Effector CD8-positive, alpha-beta T cell (primary cell): ENCODE measurements around the gene SDK1.

Source experiments
- DNase-seq: peaks from one replicate; lab custom pipeline; 2025; lab: John Stamatoyannopoulos, UW

The SDK1 gene

DNA sequence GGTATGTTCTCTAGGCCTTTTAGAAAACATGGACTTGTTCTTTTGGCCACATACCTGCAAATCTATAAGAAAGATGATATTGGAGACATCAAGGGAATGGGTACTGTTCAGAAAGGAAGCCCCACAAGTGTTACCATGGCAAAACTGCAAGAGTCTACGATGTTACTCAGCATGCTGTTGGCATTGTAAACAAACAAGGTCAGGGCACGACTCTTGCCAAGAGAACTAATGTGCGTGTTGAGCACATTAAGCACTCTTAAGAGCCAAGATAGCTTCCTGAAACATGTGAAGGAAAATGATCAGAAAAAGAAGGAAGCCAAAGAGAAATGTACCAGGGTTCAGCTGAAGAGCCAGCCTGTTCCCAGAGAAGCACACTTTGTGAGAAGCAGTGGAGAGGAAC, 37.1 kb downstream of the SDK1 start:
- no peak for DNase-seq

DNA sequence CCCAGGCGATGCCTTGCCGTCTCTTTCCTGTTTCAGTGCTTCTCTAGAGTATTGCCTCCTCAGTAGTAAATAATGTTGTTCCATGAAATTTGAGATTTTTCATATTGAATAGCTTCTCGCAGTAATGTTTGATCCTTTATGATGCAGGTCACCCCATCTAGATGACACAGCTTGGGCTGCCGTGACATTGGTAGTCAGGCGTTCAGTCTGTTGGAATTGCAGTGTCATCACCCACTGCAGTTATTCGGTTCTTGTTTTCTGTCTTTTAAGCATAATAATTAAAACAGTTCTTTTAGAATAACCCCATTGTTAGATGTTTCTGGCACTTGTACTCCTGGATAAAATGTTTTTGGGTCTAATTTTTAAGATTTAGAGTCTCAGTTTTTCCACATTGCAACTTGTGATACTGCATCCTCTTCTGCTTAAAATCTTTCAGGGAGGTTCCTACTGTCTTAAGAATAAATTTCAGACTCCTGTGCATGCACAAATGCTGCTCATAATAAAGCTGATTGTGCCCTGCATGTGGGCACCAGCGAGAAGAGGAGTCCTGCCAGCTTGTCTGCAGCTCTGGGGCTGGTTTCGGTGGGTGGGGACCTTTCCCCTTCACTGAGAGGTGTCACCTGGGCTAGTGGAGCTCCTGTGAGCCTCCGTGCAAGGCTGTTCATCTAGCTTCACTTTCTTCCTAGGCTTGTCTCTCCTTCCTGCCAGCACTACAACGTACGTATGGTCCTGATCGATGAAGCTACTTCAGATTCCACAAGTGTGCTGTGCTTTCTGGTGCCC, 44.8 kb downstream of the SDK1 start:
- DNase-seq, result no peak

DNA sequence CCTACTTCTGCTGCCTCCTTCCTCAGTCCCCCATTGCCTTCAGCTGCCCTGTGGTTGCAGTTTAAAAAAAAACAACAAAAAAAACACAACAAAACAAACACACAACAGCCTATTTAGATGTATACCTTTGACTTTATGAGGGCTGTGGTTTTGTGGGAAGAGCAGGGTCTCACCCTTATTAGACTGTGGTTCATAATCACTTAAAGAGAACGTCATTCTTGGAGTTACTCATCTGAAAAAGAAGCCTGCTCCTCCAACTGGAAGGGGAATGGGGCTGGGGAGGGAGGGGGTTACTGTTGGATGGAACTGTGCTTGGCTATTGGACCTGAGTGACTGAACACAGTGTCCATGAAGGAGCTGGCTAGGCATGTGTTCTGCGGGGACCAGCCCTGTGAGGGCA, 48.1 kb downstream of the SDK1 start:
- no peak for DNase-seq

DNA sequence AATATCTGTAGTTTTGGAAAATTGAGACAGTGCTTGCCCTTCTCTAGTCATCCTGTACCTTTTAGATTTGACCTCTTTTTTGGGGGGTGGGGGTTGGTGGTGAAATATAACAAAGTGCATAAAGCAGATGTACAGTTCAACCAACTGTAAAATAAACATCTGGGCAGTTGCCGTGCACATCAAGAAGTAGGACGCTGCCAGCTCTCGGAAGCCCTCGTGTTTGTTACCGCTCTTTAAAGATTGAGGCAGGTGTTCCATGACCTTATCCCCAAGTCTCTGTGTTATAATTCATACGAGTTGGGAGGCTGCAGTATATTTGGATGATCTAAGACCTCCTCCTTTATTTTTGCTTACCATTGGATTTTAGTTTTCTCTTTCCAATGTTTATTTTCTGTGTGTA, 55.1 kb downstream of the SDK1 start:
- DNase-seq, result no peak

DNA sequence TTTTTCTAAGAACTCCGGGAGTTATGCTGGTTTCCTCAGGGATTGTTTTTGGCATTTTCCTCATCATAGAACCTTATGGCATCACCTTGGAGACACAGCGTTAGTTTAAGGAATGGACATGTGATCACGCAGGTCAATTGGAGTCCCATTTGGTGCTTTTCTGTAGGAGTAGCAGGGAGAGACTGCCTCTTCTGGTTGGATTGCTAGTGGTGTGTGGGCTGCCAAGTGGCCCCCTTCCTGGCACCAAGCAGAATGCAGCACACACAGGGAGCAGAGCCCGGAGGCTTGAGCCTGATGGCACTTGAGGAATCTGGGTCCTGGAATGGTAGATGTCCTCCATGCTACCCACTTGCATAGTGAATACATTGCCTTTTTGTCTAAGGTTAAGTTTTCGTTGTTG, 57.9 kb downstream of the SDK1 start:
- no peak for DNase-seq

DNA sequence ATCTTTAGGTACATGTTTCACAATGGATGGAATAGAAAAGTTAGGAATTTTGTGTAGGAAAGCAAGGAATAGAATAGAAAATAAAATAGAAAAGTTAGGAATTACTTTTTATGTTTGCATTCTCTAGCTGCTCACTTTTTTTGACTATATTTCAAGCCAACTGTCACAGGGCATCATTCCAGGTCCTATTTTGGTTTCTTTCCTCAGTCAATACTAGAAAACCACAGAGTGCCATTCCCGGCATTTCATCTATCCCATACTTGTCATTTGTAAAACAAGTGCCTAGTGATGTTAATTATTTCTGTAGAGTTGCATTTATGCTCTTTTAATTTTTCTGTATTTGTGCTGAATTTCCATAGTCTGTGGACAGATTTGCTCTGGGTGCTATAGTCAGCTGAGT, 66.2 kb downstream of the SDK1 start:
- no peak for DNase-seq

DNA sequence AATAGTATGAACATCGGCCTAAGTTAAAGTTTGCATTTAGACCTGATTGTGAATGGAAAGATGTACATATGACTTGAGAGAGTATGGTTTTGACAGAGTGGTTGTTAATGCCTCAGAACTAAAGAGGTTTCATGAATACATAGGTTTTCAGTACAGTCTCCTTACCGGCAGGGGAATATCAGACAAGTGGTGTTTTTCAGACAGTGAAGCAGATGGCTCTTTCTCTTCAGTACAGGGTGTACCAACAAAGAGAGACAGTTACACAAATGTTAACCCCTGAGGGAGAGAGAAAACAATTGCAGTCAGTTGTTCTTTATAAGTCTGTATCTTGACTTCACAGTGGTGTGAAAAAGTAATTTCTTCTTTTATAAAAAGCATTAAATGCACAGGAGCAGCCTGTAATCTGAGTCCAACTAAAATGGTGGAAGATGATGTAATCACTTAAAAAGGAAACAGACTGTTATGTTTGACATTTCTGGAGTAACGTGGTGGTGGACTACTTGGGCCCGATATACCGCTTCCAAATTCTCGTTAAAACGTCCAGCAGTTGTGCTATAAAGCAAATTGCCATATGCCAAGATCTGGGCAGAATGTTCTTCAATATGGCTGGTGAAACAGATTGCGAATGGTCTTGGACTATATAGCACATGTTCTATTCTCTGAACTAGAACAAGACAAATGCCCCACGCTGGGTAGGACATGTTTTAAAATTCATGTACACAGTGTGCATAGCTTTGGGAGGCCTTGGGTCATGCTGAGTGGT, 69.2 kb downstream of the SDK1 start:
- DNase-seq, result no peak

DNA sequence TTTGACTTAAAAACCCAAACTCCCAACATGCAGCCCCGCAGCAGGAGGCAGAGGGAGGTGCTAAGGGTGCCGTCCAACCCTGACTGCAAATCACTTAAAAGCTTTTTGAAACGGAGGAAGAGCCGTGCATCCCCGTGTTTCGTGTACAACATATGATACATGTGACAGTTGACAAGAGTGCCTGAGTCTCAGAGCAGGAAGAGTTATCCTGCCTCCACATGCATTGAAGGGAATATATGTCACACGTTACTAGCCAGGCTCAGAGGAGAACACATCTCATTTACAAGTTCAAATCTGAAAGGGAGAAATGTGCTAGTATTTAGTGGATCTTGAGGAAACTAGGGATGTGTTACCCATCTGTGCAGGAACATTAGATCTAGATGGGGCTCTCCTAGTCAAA, 69.9 kb downstream of the SDK1 start:
- no peak for DNase-seq

DNA sequence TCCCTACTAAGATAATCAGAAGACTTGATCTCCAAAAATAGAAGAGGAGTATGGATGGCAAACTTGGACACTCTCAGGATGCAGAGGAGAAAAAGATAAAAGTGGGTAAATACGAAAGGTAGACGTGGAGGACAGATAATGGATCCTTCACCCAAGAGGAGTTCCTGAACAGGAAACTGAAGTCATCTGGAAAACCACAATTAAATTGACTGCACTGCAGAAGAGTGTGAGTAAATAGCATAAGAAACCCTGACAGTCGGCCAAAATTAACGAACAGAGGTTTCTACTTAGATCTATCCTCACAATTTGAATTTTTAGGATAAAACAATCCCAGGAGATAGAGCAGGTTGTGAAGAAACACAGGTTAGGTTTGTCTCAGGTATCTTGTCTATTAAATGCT, 70.5 kb downstream of the SDK1 start:
- DNase-seq, result no peak

DNA sequence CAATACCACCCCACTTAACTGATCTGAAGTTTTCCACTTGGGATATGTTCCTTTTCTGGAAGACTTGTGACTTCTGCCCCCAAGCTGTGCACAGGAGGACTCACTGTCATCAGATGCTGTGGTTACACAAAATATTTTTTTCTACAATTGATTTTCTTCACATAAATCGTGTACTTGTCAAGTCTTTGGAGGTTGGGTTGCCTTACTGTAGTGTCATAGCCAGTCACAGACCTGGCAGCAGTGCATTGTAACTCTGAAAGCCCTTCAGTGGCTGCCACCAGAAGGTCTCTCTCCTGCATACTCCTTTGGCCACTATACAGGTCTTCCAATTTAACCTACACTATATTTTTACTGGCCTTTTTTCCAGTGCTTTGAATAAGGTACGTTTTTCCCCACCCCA, 73.2 kb downstream of the SDK1 start:
- DNase-seq, result no peak

DNA sequence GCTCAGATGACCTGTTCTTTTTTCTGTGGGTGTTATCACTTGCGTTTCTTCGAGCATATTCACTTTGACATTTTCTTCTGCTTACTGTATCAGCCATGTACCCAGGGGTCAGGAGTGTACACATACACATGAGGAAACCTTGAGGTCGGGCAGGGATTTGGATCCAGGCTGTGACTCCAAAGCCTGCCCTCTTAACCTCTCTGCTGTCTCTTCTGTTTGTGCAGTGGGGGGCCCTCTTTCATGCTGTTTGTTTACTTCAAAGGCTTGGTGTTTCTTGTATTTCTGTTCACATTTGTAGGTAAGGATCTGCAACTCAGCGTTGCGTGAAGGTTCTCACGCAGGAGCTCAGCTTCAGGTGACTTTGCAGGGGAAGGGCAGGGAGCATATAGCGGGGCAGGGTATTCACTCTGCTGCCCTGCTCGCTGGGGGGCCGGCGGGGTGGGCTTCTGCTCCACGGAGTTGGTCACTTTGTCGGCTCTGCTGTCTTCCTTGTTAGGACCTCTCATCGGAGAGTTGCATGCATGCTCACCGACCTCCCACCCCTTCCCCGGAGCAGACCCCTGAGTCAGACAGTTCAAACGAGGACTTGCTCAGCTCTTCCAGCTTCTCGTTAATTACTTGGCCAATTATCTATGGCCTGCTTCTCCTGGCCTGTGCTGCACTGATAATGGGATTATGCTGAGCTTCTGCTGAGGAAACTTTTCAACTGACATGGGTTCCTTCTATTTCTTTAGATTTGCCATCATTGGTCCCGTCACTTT, 77.5 kb downstream of the SDK1 start:
- no peak for DNase-seq

DNA sequence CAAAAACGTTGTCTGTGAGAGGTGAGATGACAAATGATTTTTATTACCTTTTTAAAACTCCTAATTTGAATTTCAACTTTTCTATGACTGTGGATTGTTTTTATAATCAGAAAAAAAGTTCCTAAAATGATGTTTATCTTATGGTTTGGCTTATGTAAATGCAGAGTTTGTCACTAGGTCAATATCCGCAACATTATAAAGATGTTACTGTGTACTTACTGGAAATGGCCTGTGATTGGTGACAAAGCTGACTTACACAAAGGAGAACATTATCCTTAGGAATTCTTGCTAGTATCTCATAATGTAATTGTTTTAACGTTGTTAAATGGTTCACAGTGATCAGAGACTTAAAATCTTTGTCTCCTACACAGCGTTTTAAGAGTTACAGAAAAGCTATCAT, 79.0 kb downstream of the SDK1 start:
- no peak for DNase-seq

DNA sequence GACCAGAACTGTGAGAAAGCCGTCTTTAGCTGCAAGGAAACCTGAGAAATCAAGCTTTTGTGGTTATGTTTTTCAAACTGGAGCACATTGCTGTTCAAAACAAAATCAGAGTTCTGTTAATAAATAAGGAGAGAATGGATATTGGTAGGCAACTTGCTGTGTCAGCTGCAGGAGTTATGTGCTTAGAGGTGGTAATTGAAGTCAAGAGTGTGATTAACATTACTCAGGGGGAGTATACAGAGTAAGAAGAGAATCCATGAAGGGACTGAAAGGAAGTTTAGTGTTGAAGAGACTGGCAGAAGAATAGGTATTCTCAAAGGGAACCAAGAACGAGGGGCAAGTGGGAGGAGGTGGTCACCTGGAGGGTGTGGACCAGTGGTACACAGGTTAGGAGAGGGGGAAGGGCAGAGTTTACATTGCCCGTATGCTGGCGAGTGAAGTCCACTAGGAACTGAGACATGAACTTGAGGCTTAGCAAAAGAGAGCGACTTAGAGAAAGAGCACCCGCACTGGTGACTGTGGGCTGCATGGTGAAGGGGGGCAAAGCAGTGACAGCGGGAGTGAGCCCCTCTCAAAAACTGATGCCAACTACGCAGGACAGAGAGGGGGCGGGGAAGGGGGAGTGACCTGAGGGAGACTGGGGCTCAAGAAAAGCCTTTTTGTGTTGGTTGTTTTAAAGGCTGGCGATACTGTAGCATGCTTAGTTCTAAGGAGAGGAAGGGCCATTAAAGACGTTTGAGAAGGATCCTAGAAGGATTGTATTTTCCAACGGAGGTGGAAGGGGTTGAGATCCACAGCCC, 80.0 kb downstream of the SDK1 start:
- no peak for DNase-seq

DNA sequence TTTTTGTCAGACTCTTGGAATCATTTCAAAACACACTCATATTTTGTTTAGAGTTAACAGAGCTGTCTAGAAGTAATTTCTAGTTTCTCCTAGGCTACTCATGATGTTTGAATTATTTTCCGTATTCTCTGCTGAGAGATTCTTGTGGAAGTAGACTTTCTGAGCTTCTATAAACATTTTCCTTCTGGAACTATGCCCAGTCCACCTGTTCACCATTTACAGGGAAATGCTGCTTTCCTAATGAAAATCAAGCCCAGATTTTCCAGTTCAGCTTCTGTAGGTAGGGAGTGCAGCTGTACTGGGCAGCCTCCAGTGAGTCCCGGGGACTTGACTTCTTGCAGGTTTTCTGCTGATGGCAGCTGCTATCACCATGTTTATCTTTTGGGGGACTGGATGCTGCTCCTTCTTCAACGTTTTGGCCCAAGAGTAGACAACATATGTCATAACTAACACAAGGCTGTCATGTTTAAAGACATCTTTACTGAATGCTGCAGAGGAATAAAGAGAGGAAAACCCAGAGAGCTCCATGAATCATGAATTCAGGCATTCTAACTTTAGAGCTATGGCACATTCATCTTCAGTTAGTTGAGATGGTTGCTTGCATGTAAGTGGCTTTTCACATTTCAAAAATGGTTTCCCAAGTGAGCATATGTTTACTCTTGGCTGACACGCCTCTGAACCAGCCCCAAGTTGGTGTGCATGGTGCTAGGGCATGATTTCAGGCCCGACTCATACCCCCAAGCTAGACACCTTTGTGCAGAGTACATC, 85.6 kb downstream of the SDK1 start:
- no peak for DNase-seq

DNA sequence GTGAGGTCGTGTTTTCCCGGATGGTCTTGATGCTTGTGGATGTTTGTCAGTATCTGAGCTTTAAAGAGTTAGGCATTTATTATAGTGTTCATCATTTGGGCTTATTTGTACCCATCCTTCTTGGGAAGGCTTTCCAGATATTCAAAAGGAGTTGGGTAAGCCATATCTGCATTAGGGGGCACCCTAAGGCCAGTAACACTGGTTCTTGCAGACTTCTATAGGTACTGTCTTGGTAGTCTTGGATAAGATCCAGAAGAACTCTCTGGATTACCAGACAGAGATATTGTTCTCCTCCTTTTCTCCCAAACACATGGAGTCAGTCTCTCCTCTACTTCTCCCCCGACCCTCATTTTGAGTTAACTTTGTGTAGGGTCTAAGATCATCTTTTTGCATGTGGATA, 92.8 kb downstream of the SDK1 start:
- no peak for DNase-seq

DNA sequence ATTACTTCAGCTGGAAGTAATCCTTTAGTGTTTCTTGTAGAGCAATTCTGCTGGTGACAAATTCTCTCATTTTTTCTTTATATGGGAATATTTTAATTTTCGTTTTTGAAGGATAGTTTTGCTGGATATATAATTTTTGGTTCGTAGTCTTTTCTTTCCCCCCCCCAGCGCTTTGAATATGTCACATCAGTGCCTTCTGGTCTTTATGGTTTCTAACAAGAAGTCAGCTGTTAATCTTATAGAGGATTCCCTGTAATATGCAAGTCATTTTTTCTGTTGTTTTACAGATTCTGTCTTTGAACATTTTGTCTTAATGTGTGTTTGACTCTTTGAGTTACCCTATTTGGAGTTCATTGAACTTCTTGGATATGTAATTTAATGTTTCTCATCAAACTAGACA, 96.3 kb downstream of the SDK1 start:
- DNase-seq, result no peak

DNA sequence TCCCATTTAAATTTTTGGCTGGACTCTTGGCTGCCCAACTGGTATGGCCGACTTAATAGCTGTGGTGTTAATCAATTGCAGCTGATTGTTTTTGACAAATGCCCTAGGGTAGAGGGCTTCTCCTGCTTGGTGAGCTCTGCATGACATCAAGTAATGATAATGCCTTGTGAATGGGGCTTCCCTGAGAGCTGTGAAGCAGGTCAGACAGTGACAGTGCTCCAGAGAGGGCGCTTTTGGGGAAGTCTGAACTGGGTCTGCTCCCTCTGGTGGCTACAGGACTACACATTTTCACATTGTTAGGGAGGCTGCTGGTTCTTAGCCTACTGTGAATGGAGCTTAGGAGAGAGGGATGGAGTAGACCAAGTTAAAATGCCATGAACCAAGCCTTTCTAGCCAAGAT, 98.8 kb downstream of the SDK1 start:
- DNase-seq, result no peak

DNA sequence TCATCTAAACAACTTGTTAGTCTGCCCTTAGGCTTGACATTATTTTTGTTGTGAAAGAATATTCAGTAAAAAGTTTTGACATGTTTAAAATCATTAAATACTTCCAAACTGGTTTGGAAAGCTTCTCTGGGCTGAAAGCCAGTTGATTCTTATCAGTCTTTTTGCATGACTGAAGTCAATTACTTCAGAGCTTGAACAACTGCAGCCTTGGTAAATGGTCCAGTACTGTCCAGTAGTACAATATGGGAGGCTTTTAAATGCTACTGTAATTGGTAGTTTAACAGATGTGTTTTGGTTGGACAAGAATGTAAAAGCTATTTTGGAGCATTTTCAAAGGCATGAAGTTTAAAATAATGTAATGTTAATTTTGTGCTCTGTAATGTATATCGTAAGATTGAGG, 103.4 kb downstream of the SDK1 start:
- DNase-seq, result no peak

DNA sequence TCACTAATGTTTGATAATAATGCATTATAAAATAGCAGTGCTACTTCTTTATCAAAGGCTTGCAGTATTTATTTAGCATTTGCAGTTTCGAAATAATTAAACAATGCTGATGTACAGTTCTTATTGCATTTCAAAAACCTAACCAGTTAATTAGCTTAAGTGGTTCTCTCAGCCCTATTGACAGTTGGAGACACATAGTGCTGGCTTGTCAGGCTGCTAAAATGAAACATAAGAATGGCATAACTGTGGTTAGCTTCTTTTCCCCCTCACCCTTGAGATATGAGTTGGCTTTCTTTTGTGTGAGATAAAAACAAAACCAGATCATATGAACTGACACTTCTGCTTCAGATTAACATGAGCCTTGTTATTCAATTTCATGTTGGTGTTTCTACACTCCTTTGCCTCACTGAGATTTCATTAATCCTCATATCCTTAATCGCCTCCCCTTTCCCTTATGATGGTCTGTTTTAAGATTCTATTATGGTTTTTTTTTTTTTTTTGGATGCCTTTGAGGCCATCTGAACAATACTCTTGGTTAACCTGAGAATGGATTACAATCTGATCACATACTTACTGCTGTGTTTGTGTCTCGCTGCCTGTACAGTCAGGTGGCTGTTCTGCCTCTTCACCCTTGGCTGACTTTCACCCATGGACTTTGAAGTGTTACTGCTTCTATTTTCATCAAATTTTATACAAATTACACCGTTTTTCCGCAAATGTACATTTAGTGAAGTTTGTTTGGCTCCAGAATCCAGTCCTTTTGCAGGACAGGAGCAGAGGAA, 108.0 kb downstream of the SDK1 start:
- no peak for DNase-seq

DNA sequence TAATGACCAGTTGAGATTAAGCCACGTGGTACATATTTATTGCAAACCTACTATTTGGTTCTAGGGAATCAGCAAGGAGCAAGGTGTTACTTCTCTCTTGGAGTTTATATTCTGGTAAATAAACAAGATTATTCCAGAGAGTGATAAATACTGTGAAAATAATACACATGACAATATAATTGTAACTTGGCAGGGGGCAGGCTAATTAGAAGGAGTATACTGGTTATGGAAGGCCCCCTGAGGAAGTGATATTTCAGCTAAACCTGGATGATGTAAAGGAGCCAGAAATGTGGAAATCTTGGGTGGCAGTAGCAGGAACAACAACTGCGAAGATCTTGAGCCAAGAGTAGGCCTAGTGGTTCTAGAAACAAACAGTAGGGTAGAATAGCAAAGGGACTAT, 111.8 kb downstream of the SDK1 start:
- no peak for DNase-seq
